Measurements from ENCODE around the gene CAST.

The CAST gene

DNA sequence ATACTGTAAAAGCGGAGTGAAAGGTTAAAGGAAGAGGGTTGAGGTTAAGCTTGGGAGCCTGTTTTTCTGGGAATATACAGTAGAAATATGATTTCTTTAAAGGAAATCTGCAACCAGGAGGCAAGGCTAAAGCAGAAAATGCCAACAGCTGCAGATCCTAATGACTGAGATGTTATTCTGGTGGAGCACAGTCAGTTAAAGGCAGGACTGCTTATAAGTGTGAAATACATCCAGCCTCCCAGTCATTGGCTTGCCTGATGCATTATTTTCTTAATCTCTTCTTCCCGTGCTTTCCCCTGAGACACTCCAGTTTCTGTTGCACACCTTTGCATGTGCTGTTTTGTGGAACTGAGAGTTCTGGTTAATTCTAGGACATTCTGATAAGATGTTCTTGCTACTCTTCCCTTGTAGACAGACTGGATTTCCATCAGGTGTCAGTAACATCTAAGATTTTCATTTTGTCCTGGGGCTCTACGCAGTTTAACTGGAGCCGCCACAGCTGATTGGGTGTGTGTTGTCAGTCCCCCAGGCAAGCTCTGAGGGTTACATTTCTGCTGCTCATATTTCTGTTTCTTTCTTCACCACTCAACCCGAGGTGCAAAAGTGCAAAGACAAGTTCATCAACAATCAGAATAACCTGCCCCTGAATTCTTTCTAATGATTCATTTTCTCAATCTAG lies 44.4 kb downstream of the CAST start:
- DNase-seq (ENCODE audit: insufficient read length, low spot score) (no peak), FAIRE-seq (no peak)

DNA sequence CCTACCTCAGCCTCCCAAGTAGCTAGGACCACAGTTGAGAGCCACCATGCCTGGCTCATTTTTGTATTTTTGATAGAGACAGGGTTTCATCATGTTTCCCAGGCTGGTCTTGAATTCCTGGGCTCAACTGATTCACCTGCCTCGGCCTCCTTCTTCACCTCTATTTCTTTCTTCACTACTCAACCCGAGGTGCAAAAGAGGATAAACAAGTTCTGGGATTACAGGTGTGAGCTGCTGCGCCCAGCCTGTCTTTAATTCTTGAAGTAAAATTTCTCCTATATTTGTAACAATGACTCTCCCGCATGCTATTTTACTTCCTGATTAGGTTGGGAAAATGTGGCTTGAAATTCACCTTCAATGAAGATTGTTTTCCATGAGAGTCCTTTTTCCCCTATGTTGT lies 46.4 kb downstream of the CAST start:
- FAIRE-seq, result no peak
- DNase-seq (ENCODE audit: insufficient read length, low spot score), result no peak

- peak; percentile 17 for DNase-seq (ENCODE audit: insufficient read length, low spot score)
- FAIRE-seq, result no peak
These were observed 47.1 kb downstream of the CAST start for GRCh38 chr5:96709152-96709821.

GRCh38 chr5:96712100-96712746 lies 50.0 kb downstream of the CAST start:
- FAIRE-seq (no peak), DNase-seq (ENCODE audit: insufficient read length, low spot score) (no peak)

DNA sequence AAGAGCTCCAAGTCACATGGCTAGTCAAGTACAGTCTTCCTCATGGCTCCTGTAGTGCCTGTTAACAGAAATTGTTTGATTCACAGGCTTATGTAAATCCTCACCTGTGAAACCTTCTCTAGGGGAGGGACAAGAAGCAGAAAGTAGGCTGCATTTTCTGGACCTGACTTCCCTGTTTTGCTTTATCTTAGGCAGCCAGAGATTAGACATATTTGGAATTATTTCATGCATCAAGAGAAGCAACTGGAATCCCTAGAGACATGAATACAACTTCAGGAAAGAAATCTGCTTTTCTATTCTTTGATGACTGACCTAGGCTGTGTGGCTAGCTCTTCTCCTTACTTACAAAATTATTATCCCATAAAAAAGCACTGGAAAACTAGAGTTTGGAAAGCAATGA lies 52.3 kb downstream of the CAST start:
- FAIRE-seq, result no peak
- DNase-seq (ENCODE audit: insufficient read length, low spot score), result no peak

- no peak for DNase-seq (ENCODE audit: insufficient read length, low spot score)
- FAIRE-seq, result no peak
These were observed 52.8 kb downstream of the CAST start for GRCh38 chr5:96714951-96715451.

DNA sequence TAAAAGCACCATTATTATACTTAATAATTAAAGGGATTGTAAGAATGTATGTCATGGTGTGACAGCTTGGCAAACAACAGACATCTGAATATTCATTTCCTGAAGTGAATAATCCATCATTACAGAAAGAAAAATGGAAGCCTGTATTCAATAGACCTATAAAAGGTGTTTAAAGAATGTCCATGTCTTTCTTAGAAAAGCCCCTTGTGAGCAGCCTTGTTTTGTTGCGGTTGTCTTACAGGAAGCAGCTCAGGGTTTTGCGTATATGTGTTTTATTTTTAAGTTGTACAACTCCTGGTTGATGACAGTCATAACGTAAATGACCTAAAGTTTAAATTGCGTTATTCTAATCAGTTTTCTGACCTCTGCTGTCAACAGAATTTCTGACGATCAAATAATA lies 53.8 kb downstream of the CAST start:
- FAIRE-seq (no peak), DNase-seq (ENCODE audit: insufficient read length, low spot score) (no peak)

- FAIRE-seq (no peak), DNase-seq (ENCODE audit: insufficient read length, low spot score) (no peak)
These were observed 54.5 kb downstream of the CAST start for GRCh38 chr5:96716716-96717115.

DNA sequence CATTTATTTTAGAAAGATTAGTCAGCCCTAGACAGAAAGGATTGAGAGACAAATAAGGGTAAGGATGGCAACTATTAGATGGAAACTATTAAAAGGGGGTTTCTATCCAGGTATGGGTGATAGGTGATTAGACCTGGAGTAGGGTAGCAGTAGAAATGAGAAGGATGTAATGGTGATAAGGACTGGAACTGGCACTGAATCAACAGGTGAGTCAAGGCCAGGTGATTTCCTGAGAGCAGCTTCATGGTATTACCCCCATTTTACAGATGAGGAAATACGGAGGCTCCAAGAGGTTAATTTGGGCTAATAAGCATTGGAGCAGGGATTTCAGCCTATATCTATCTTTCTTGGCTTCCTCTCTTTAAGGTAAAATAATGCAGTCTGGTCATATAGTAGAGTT lies 55.7 kb downstream of the CAST start:
- FAIRE-seq, result no peak
- DNase-seq (ENCODE audit: insufficient read length, low spot score), result no peak

DNA sequence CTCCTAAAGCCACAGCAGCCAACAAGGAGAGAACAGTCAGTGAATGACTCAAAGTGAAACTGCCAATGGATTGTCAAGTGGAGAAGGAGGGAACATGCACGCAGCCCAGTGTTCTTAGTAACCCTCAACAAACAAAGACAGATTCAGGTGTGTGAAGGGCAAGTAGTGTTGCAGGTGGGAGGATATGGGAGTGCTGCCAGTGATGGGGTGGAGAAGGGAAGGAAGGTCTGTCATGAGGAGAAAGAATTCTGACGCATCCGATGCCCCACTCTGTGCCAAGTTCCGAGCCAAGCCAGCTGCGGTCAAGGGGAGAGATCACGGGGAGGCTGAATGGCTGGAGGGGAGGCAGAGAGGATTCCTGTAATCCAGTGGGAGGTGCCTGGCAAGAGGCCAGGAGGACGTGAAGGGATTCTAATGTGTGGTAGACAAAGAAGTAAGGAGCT lies 56.5 kb downstream of the CAST start:
- FAIRE-seq, result no peak

DNA sequence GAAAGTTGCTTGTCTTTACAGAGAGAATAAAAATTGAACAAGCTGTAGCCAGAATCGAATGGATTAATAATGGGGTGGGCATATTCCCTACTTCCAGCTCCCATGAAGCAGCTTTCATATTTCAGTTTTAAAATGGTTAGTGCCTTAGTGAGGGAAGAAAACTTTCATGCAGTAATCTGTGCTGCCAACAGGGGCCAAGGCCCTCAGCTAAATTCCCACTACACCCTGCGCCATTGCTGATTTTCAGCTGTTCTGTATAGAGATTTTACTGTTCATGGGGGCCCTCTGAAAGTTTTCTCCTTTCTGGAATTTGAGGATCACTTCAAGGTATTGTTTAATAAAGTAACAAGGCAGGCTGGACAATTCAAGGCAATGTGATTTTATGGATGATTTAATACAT lies 58.2 kb downstream of the CAST start:
- DNase-seq (ENCODE audit: insufficient read length, low spot score) (no peak), FAIRE-seq (no peak)

More for the DNA sequence above, 56.5 kb downstream of the CAST start:
- no peak for DNase-seq (ENCODE audit: insufficient read length, low spot score)

GRCh38 chr5:96721351-96721977 lies 59.3 kb downstream of the CAST start:
- DNase-seq (ENCODE audit: insufficient read length, low spot score) (no peak), FAIRE-seq (no peak)

GRCh38 chr5:96725257-96725656 lies 63.1 kb downstream of the CAST start:
- no peak for DNase-seq (ENCODE audit: insufficient read length, low spot score)
- FAIRE-seq, result no peak

DNA sequence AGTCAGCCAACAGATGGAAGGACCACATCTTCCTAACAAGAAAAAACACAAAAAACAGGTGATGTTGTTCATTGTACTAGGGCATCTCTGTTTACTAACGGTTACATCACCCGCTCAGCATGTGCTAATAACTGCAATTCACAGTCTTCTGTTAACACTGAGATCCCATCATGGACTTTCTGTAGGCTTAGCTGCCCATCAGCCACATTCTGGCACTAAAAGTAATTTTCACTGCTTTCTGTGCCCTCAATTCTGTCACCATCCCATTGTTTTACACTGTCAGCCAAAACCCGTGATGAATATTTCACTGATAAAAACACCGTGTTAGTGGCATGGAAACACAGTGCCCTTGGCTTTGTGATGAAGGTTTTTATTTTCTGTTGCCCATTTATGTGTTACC lies 64.6 kb downstream of the CAST start:
- FAIRE-seq, result no peak
- DNase-seq (ENCODE audit: insufficient read length, low spot score), result no peak

- DNase-seq (ENCODE audit: insufficient read length, low spot score) (no peak), FAIRE-seq (no peak)
These were observed 67.0 kb downstream of the CAST start for GRCh38 chr5:96729156-96729555.

GRCh38 chr5:96730586-96730985 lies 68.4 kb downstream of the CAST start:
- DNase-seq (ENCODE audit: insufficient read length, low spot score) (no peak), FAIRE-seq (no peak)

GRCh38 chr5:96733771-96734500 lies 71.8 kb downstream of the CAST start:
- FAIRE-seq, result no peak
- no peak for DNase-seq (ENCODE audit: insufficient read length, low spot score)

DNA sequence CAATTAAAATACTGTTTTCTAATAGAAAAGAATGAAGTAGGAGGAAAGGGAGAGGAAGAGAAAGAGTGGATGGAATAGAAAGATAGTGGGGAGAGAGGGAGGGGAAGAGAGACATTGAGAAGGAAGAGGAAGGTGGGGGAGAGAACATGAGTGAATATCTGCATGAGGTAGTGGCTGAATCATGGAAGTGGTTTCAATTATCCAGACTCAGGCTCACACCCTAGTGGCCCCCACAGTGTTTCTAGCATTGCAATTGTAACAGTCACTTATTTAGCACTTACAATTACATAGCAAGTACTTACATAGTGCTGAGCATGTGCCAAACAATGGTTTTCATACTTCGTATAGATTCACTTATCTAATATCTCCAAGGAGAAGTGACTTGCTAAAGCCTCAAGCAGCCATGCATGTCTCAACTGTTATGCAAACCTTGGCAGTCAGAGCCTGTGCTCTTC lies 72.7 kb downstream of the CAST start:
- DNase-seq (ENCODE audit: insufficient read length, low spot score) (no peak), FAIRE-seq (no peak)

DNA sequence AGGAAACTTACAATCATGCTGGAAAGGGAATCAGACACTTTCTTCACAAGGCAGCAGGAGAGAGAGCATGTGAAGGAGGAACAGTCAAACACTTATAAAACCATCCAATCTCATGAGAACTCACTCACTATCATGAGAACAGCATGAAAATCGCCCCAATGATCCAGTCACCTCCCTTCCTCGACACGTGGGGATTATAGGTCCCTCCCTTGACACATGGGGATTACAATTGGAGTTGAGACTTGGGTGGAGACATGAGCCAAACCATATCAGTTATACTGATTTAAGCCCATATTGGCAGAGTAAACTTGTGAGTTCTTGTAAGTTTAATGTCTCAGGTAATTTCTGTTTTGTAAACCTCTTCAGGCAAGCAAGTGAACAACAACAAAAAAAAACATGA lies 74.8 kb downstream of the CAST start:
- no peak for DNase-seq (ENCODE audit: insufficient read length, low spot score)
- no peak for FAIRE-seq

- DNase-seq (ENCODE audit: insufficient read length, low spot score), result no peak
- FAIRE-seq, result no peak
These were observed 78.9 kb downstream of the CAST start for GRCh38 chr5:96741106-96741505.

DNA sequence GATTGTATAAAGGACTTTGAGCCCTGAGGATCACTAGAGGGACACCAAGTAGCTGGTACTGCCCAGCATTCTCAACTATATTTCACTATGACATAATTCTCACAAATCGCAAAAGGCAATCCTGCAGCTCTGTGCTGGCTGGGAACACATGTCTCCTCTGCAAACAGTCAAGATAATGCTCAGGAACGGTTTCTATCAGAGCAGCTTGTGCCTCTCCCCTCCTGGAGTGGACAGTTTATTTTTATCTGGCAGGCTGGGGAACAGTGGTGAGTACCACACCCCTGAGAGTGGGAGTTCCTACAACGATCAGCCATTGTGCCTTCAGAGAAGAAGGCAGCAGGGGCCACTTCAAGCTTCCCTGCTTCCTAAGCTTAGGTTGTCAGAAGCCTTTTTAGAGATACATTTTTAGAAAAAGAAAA lies 79.7 kb downstream of the CAST start:
- no peak for DNase-seq (ENCODE audit: insufficient read length, low spot score)
- no peak for FAIRE-seq

All from HTR-8/SVneo (cell line).